ENCODE measurements around the gene ANKRD33.
A peak's percentile ranks its signal among the peaks of the same experiment; 100 is the strongest.
"Not testable (repeated sequence)": the region's sequence is repeated elsewhere in the genome, so short reads cannot be mapped to it uniquely, and the experiment has no call there.

The ANKRD33 gene

GRCh38 chr12:51883295-51883694, 4.6 kb upstream of the ANKRD33 start:
- no peak for DNase-seq (ENCODE audit: low spot score)

- no peak for DNase-seq (ENCODE audit: low spot score)
Observed at GRCh38 chr12:51883998-51884675, 3.8 kb upstream of the ANKRD33 start.

- DNase-seq (ENCODE audit: low spot score): no peak
Observed at GRCh38 chr12:51884676-51885229, 3.1 kb upstream of the ANKRD33 start.

- DNase-seq (ENCODE audit: low spot score): not testable (repeated sequence)
Observed at GRCh38 chr12:51885294-51886020, 2.4 kb upstream of the ANKRD33 start.

GRCh38 chr12:51886021-51886710, 1.7 kb upstream of the ANKRD33 start:
- DNase-seq (ENCODE audit: low spot score): peak; percentile 94

- no peak for DNase-seq (ENCODE audit: low spot score)
Observed at GRCh38 chr12:51888316-51889215, 663 bp downstream of the ANKRD33 start.

GRCh38 chr12:51889216-51890132, 1.6 kb downstream of the ANKRD33 start:
- DNase-seq (ENCODE audit: low spot score): no peak

GRCh38 chr12:51890133-51890464, 2.2 kb downstream of the ANKRD33 start:
- no peak for DNase-seq (ENCODE audit: low spot score)

GRCh38 chr12:51890511-51891171, 2.7 kb downstream of the ANKRD33 start:
- no peak for DNase-seq (ENCODE audit: low spot score)

- peak; percentile 57 for DNase-seq (ENCODE audit: low spot score)
Observed at GRCh38 chr12:51891843-51892242, 3.9 kb downstream of the ANKRD33 start.

- no peak for DNase-seq (ENCODE audit: low spot score)
Observed at GRCh38 chr12:51893786-51894185, 5.9 kb downstream of the ANKRD33 start.

GRCh38 chr12:51895378-51896135, 7.7 kb downstream of the ANKRD33 start:
- DNase-seq (ENCODE audit: low spot score): no peak

- no peak for DNase-seq (ENCODE audit: low spot score)
Observed at GRCh38 chr12:51896236-51896635, 8.3 kb downstream of the ANKRD33 start.

GRCh38 chr12:51897181-51897580, 9.3 kb downstream of the ANKRD33 start:
- DNase-seq (ENCODE audit: low spot score): peak; percentile 79

GRCh38 chr12:51898506-51898905, 10.6 kb downstream of the ANKRD33 start:
- no peak for DNase-seq (ENCODE audit: low spot score)

GRCh38 chr12:51898937-51899336, 11.0 kb downstream of the ANKRD33 start:
- peak; percentile 78 for DNase-seq (ENCODE audit: low spot score)

GRCh38 chr12:51900323-51900889, 12.5 kb downstream of the ANKRD33 start:
- no peak for DNase-seq (ENCODE audit: low spot score)

- DNase-seq (ENCODE audit: low spot score): no peak
Observed at GRCh38 chr12:51901121-51901817, 13.4 kb downstream of the ANKRD33 start.
